Astrocyte (in vitro differentiated cells and primary cell): ENCODE measurements around the gene C12orf43.

Experiments used
- EZH2 ChIP-seq: IDR thresholded peaks from 2 replicates; pipeline ENCODE4 v1.6.1; 2012; ENCODE audit warnings: mild to moderate bottlenecking, low read length, inconsistent platforms; ENCODE audit not compliant: insufficient read depth
- TF ChIP-seq, protein P1 (sequence below): IDR thresholded peaks from 2 replicates; pipeline ENCODE4 v1.5.1; 2011; ENCODE audit warnings: low read depth, mild to moderate bottlenecking, inconsistent platforms, low read length, moderate library complexity; ENCODE audit not compliant: insufficient read depth

DNA sequence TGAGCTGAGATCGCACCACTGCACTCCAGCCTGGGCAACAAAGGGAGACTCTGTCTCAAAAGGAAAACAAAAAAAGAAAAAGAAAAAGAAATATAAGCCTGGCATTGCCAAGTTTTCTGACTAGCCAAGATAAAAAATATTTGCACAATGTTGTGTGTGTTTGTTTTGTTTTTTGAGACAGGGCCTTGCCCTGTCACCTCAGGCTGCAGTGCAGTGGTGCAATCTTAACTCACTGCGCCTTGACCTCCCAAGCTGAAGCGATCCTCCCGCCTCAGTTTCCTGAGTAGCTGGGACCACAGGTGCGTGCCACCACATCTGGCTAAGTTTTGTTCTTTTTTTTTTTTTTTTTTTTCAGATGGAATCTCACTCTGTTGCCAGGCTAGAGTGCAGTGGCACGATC, 5.5 kb upstream of the C12orf43 start:
- TF ChIP-seq, protein P1, sequence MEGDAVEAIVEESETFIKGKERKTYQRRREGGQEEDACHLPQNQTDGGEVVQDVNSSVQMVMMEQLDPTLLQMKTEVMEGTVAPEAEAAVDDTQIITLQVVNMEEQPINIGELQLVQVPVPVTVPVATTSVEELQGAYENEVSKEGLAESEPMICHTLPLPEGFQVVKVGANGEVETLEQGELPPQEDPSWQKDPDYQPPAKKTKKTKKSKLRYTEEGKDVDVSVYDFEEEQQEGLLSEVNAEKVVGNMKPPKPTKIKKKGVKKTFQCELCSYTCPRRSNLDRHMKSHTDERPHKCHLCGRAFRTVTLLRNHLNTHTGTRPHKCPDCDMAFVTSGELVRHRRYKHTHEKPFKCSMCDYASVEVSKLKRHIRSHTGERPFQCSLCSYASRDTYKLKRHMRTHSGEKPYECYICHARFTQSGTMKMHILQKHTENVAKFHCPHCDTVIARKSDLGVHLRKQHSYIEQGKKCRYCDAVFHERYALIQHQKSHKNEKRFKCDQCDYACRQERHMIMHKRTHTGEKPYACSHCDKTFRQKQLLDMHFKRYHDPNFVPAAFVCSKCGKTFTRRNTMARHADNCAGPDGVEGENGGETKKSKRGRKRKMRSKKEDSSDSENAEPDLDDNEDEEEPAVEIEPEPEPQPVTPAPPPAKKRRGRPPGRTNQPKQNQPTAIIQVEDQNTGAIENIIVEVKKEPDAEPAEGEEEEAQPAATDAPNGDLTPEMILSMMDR = no peak
- TF ChIP-seq EZH2 = no peak
